GM21360 (cell line): Measurements from ENCODE around the gene SNAI1.
A peak's percentile ranks its signal among the peaks of the same experiment; 100 is the strongest.
"Not testable (repeated sequence)": the region's sequence is repeated elsewhere in the genome, so short reads cannot be mapped to it uniquely, and the experiment has no call there.

Source experiments
- ATAC-seq: cut with Tn5 transposase; IDR thresholded peaks from one replicate; pipeline ENCODE4 v1.9.1; 2021; ENCODE audit warnings: mild to moderate bottlenecking, moderate library complexity; ENCODE audit not compliant: unreplicated experiment

The SNAI1 gene

DNA sequence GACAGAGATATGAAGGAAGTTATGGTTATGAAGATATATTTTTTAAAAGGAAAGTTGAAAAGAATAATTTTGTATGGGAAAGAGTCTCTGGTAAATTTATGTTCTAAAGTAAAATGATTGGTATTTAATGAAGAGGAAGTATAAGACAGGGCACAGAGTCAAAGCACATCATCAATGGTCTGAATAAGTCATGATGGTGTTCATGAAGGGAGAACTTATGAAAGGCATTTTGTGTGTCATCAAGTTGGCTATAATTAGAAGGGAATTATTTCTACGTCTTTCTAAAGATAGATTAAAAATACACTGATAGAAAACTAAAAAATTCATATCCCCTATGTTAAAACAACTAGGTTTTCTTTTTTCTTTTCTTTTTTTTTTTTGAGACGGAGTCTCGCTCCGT lies 21.4 kb upstream of the SNAI1 start:
- no peak for ATAC-seq

DNA sequence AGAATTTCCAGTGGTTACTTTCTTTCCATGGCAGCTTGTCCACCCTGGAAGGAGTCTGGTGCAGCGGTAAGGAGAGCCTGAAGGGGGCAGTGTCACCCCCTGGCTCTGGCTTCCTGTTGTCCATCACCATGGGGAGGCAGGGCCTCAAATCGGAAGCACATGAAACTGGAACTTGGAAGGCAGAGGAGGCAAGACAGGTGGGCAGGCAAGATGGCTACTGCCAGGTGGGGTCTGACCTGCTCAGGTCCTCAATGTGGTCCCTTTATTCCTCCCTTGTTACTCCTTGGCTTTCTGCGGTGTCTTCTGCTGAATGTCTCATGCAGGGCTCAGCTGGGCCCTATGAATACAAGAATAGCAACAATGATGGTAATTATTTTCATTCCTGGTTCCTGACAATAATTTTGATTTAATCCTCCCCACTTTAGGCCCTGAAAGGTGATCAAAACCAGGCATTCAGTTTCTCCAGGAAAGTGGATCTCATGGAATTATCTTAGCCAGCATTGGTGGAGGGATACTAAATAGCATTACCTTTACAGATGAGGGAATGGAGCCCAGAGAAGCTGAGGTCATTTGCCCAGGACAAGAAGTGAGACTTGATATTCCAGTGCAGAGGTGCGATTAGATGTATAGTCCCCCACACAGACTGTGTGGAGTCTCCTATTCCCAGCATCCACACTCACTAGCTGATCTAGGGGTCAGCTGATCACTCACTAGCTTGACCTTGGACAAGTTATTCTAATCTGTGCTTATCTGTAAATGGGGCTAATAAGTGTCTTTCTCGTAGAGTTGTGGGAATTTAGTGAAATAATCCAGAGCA lies 17.6 kb upstream of the SNAI1 start:
- no peak for ATAC-seq

GRCh38 chr20:49965781-49966305 lies 16.9 kb upstream of the SNAI1 start:
- no peak for ATAC-seq

DNA sequence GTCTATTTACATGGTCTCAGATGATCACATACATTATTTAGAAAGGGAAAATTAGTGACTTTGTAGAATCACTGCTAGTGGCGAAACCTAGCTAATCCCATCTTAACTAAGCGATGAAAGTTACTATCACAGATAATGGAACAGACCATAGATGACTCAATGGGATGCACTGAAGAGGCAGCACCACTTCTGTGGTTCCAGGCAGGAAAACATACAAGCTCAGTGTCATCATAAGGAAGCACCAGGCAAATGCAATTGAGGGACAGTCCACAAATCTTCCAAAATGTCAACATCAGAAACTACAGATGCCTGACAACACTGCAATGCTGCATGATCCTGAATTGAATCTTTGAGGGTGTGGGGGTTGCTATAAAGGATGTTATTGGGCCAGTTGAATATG lies 15.9 kb upstream of the SNAI1 start:
- ATAC-seq = no peak

GRCh38 chr20:49969234-49969633 lies 13.5 kb upstream of the SNAI1 start:
- ATAC-seq = no peak

DNA sequence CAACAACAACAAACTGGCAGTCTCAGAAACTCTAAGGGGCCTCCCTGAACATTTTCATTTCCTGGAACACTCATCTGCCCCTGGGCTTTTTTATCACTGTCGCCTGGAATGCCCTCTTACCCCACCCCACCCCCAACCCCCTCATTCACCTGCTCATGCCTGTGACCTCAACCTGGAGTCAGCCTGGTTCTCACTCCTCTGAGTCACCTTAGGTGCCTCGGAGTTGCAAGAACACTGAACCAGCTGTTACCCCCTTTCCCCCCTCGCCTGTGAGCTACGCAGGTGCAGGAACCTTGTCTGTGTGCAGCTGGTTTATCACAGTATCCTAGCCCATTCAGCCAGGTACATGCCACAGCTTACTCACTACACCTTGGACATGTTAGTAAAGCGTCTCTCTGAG lies 12.8 kb upstream of the SNAI1 start:
- ATAC-seq = no peak

GRCh38 chr20:49970498-49970897 lies 12.3 kb upstream of the SNAI1 start:
- no peak for ATAC-seq

DNA sequence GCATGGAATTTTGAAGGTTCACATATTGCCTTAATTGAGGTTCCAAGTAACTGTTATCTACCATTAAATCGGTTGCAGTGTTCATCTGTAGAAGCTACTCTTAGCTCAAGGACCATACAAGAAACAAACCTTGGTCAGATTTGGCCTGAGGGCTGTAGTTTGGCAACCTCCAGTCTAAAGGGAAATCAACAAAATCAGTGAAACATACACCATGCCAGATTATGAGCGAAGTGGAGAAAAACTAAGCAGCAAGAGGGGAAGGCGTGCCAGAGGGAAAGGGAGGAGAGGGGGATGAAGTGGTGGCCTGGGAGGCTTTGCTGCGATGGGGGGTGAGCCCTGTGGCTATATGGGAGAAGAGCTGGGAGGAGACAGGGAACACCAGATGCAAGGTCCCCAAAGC lies 8.8 kb upstream of the SNAI1 start:
- ATAC-seq = no peak

DNA sequence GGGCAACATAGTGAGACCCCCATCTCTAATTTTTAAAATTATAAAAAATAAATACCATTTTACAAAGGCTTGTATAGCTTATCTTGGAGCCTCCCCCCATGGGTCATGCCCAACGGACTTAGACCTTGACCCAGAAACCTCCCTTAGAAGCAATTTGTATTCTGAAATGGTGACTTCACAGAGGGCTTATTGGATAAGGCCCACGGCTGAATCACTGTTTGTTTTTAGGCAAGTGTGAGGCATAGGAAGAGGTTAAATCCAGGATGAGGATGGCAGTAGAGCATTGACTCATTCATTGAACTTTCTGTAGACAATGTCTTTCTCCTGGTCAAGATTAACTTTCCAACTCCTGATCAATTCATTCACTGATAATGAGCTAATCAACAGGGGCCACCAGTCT lies 6.2 kb upstream of the SNAI1 start:
- no peak for ATAC-seq

DNA sequence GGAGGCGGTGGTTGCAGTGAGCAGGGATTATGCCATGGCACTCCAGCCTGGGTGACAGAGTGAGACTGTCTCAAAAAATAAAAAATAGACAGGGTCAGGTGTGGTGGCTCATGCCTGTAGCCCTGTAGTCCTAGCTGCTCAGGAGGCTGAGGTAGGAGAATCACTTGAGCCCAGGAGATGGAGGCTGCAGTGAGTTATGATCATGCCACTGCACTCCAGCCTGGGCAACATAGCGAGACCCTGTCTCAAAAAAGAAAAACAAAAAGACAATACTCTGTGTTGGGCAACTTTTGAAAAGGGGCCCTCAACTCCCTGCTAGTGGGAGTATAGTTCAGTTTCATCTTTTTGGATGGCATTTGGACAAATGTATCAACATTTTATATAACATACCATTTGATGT lies 5.0 kb upstream of the SNAI1 start:
- not testable (repeated sequence) for ATAC-seq

GRCh38 chr20:49978685-49979029 lies 4.1 kb upstream of the SNAI1 start:
- no peak for ATAC-seq

DNA sequence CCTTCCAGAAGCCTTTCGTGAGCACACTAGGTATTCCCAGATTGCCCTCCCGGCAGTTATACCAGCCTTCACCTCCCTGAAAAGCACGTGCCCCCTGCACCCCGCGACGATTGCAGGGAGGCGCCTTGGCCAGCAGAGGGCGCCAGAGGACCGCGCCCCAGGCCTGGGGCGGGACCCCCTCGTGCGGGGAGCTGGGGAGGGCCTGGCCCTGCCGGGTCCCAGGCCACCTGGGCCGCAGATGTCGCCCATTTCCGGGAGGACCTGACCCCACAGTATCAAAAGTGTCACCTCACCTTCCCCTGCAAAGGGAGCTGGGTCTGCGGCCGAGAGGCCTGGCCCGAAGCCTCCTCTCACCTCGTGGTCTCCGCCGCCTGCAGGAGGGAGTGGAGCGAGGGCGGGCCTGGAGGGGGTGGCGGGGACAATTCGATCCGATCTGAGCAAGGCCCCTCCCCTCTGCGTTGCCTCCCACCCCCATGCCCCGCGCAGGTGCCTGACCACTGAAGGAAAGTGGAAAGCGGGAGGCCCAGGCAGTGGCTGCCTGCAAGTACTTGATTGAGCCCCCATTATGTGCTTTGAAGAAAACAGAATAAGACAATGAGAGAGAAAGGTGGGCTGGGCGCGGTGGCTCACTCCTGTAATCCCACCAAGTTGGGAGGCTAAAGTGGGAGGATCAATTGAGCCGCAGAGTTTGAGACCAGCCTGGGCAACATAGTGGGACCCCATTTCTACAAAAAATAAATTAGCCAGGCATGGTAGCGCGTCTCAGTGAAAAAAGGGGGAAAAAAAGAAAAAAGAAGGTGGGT lies 3.5 kb upstream of the SNAI1 start:
- ATAC-seq = peak; percentile 41

DNA sequence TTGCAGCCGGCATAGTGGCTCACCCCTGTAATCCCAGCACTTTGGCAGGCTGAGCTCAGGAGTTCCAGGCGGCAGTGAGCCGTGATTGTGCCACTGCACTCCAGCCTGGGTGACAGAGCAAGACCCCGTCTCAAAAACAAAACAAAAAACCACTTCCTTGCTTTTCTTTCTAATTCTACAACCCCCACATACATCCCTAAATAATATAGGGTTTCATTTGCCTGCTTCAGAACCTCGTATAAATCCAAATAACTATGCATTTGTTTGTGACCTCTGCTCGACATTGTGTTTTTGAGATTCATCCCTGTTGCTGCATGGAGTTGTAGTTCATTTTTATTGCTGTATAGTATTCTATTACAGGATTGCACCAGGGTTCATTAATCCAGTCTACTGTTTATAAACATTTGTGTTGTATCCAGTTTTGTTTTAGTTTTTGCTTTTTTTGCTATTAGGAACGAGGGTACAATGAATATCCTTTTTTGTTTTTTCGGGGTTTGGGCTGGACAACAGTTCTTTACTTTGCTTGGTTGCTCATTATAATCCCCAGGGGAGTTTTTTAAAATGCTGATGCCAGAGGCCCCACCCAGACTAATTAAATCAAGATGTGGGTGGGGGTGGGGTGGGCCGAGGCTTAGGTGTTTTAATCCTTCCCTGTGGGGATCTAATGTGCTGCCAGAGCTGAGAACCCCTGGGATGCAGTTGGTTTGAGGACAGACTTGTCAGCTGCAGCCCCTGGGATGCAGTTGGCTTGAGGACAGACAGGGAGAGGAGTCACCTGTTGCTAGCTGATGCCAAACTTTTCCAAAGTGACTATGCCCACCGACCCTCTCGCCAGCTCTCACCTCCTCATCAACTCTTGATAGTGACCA lies 2.4 kb upstream of the SNAI1 start:
- no peak for ATAC-seq

GRCh38 chr20:49981218-49982071 lies 1.3 kb upstream of the SNAI1 start:
- no peak for ATAC-seq

- no peak for ATAC-seq
Observed at GRCh38 chr20:49982072-49982345, 771 bp upstream of the SNAI1 start.

- no peak for ATAC-seq
Observed at GRCh38 chr20:49983123-49983847, 505 bp downstream of the SNAI1 start.

DNA sequence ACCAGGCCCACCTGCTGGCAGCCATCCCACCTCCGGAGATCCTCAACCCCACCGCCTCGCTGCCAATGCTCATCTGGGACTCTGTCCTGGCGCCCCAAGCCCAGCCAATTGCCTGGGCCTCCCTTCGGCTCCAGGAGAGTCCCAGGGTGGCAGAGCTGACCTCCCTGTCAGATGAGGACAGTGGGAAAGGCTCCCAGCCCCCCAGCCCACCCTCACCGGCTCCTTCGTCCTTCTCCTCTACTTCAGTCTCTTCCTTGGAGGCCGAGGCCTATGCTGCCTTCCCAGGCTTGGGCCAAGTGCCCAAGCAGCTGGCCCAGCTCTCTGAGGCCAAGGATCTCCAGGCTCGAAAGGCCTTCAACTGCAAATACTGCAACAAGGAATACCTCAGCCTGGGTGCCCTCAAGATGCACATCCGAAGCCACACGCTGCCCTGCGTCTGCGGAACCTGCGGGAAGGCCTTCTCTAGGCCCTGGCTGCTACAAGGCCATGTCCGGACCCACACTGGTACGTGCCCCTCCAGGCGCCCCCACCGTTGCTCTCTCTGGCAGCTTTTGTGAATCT lies 1.1 kb downstream of the SNAI1 start:
- ATAC-seq = no peak

DNA sequence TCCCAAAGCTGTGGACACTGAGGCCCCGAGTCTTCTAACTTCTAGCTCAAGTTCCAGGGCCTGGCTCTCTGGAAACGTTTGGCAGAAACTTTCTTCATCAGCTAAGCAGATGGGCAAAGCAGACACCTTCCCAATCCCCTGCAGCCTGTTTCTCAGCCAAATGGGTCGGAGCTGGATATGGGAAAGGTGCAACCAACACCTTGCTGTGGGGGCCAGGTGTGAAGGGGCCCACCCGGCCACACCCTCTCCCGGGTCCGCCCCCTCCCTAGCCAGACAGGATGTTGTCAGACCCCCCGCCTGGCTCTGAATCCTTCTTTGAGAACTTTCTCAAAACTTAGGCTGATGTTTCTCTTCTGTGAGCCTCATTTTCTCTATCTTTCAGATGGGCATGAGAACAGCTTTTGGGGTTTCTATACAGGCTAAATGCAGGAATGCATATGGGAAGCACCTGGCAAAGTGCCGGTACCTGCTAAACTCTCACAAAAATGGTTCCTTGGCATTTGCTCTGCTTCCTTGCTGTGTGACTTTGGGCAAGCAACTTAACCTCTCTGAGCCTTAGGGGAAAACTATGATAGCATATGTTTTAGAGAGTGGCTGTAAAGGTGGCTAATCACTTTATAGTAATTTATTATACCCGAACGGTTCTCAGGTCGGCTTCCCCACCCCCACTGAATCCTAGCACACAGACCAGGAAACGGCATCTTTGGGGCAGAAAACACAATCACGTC lies 1.8 kb downstream of the SNAI1 start:
- no peak for ATAC-seq

- ATAC-seq = no peak
Observed at GRCh38 chr20:49985157-49985556, 2.4 kb downstream of the SNAI1 start.
